Immature natural killer cell (primary cell): ENCODE results near the gene SPDL1. TPM values are rescaled to one million over a fixed set of nuclear protein-coding genes. Genes with fewer than 3 reads are reported as not detected.

Experiments used
- DNase-seq, 3 donors: peaks; one replicate each; pipeline ENCODE4 v3.0.0; 2022; ENCODE audit warnings: mixed read lengths in 1 of 3
- H3K27ac Mint-ChIP-seq, 6 donors: one replicate each; pipeline ENCODE4 v1.8.0; 2020; ENCODE audit warnings: mixed read lengths in 6 of 6, mild to moderate bottlenecking in 5 of 6, inconsistent platforms in 4 of 6, moderate library complexity in 3 of 6
- H3K27me3 Mint-ChIP-seq, 3 donors: one replicate each; pipeline ENCODE4 v1.8.0; 2020 to 2021; ENCODE audit warnings: low read depth in 3 of 3, mild to moderate bottlenecking in 3 of 3, mixed read lengths in 3 of 3, moderate library complexity in 3 of 3, inconsistent platforms in 1 of 3
- H3K36me3 Mint-ChIP-seq, 3 donors: one replicate each; pipeline ENCODE4 v1.8.0; 2020; ENCODE audit warnings: mixed read lengths in 3 of 3, inconsistent platforms in 2 of 3, mild to moderate bottlenecking in 2 of 3
- H3K4me1 Mint-ChIP-seq, 2 donors: one replicate each; pipeline ENCODE4 v1.8.0; 2020; ENCODE audit warnings: inconsistent platforms in 2 of 2, mild to moderate bottlenecking in 2 of 2, mixed read lengths in 2 of 2, moderate library complexity in 1 of 2
- H3K4me3 Mint-ChIP-seq, 5 donors: one replicate each; pipeline ENCODE4 v1.8.0; 2020; ENCODE audit warnings: mild to moderate bottlenecking in 5 of 5, mixed read lengths in 5 of 5, inconsistent platforms in 3 of 5, moderate library complexity in 3 of 5
- H3K9me3 Mint-ChIP-seq, 6 donors: one replicate each; pipeline ENCODE4 v1.8.0; 2020; ENCODE audit warnings: mild to moderate bottlenecking in 6 of 6, mixed read lengths in 6 of 6, inconsistent platforms in 4 of 6, moderate library complexity in 3 of 6
- polyA plus RNA-seq, 3 donors: library from polyadenylated mRNA; unstranded; fragments of 300-500 nt; fragmentation: Illumina TruSeq; gene quantifications; one replicate each; pipeline ENCODE4 v1.2.3, GENCODE V29; 2021

Gene SPDL1
- polyA plus RNA-seq, 3 donors from 2014 or later, result 5.6 to 15.1 TPM; not detected in 1

- peaks cover 25 to 41% of the 10 kb centered on the region in 2 donors for H3K4me1 Mint-ChIP-seq
- H3K9me3 Mint-ChIP-seq, result no peaks in the 10 kb centered on the region
- H3K27ac Mint-ChIP-seq, result peak overlapping the region in 1 of 6 donors; percentile 49
- peak; percentile 35 to 53 (median 48) for DNase-seq
- H3K36me3 Mint-ChIP-seq, result no peaks in the 10 kb centered on the region
- peaks cover 6 to 18% (median 7%) of the 10 kb centered on the region in 3 donors for H3K27me3 Mint-ChIP-seq
- H3K4me3 Mint-ChIP-seq, result peak overlapping the region in 2 of 5 donors; percentile 28 to 44
These were observed 1.9 kb upstream of the SPDL1 start for GRCh38 chr5:169581580-169582227.

GRCh38 chr5:169583101-169583423, 511 bp upstream of the SPDL1 start:
- peak overlapping the region; percentile 96 to 99 (median 98) for H3K4me3 Mint-ChIP-seq
- peak overlapping the region; percentile 86 to 96 (median 90) for H3K27ac Mint-ChIP-seq
- DNase-seq, result no peak
- peaks cover 3 to 9% (median 7%) of the 10 kb centered on the region in 3 donors for H3K27me3 Mint-ChIP-seq
- peaks cover 25 to 41% of the 10 kb centered on the region in 2 donors for H3K4me1 Mint-ChIP-seq
- no peaks in the 10 kb centered on the region for H3K9me3 Mint-ChIP-seq
- H3K36me3 Mint-ChIP-seq, result no peaks in the 10 kb centered on the region

GRCh38 chr5:169584998-169585451, 1.5 kb downstream of the SPDL1 start:
- peaks cover 25 to 41% of the 10 kb centered on the region in 2 donors for H3K4me1 Mint-ChIP-seq

GRCh38 chr5:169590602-169591001, 7.0 kb downstream of the SPDL1 start:
- Mint-ChIP-seq H3K27me3 (peaks cover 0 to 3% (median 1%) of the 10 kb centered on the region in 3 donors), H3K9me3 (no peaks in the 10 kb centered on the region), H3K36me3 (peaks cover 28 to 56% (median 29%) of the 10 kb centered on the region in 3 donors), H3K4me3 (no peak overlapping the region), H3K4me1 (peaks cover 4 to 9% of the 10 kb centered on the region in 2 donors), H3K27ac (no peak overlapping the region)
- no peak for DNase-seq

More at GRCh38 chr5:169584998-169585451, 1.5 kb downstream of the SPDL1 start:
- DNase-seq, result no peak
- Mint-ChIP-seq H3K4me3 (peak overlapping the region; percentile 70 to 99 (median 96)), H3K36me3 (peaks cover 5 to 15% (median 12%) of the 10 kb centered on the region in 3 donors), H3K27ac (peak overlapping the region in 3 of 6 donors; percentile 50 to 79 (median 58)), H3K9me3 (no peaks in the 10 kb centered on the region), H3K27me3 (peaks cover 3 to 11% (median 7%) of the 10 kb centered on the region in 3 donors)

GRCh38 chr5:169591636-169592035, 8.1 kb downstream of the SPDL1 start:
- Mint-ChIP-seq H3K36me3 (peaks cover 30 to 63% (median 31%) of the 10 kb centered on the region in 3 donors), H3K9me3 (no peaks in the 10 kb centered on the region), H3K4me1 (no peaks in the 10 kb centered on the region), H3K27me3 (peaks cover 0 to 2% (median 1%) of the 10 kb centered on the region in 3 donors), H3K27ac (no peak overlapping the region), H3K4me3 (no peak overlapping the region)
- DNase-seq, result no peak

- Mint-ChIP-seq H3K4me1 (no peaks in the 10 kb centered on the region), H3K9me3 (no peaks in the 10 kb centered on the region), H3K27ac (peak overlapping the region in 1 of 6 donors; percentile 23), H3K36me3 (peaks cover 36 to 72% (median 38%) of the 10 kb centered on the region in 3 donors), H3K4me3 (no peak overlapping the region), H3K27me3 (peaks cover 0 to 2% (median 1%) of the 10 kb centered on the region in 3 donors)
- DNase-seq, result no peak
These were observed 9.5 kb downstream of the SPDL1 start for GRCh38 chr5:169592937-169593650.

- H3K27me3 Mint-ChIP-seq, result peaks cover 0 to 1% (median 0%) of the 10 kb centered on the region in 3 donors
- H3K36me3 Mint-ChIP-seq, result peaks cover 31 to 68% (median 40%) of the 10 kb centered on the region in 3 donors
- H3K9me3 Mint-ChIP-seq, result no peaks in the 10 kb centered on the region
- no peaks in the 10 kb centered on the region for H3K4me1 Mint-ChIP-seq
- H3K27ac Mint-ChIP-seq, result no peak overlapping the region
- H3K4me3 Mint-ChIP-seq, result no peak overlapping the region
- no peak for DNase-seq
These were observed 11.7 kb downstream of the SPDL1 start for GRCh38 chr5:169595172-169595820.

GRCh38 chr5:169599451-169599850, 15.9 kb downstream of the SPDL1 start:
- Mint-ChIP-seq H3K9me3 (no peaks in the 10 kb centered on the region), H3K36me3 (peaks cover 27 to 56% (median 34%) of the 10 kb centered on the region in 3 donors), H3K4me3 (no peak overlapping the region), H3K27me3 (peaks cover 0 to 2% (median 0%) of the 10 kb centered on the region in 3 donors), H3K4me1 (no peaks in the 10 kb centered on the region), H3K27ac (no peak overlapping the region)
- DNase-seq, result no peak

GRCh38 chr5:169602535-169602934, 19.0 kb downstream of the SPDL1 start:
- H3K36me3 Mint-ChIP-seq, result peaks cover 25 to 34% (median 27%) of the 10 kb centered on the region in 3 donors
- DNase-seq, result no peak
- H3K27me3 Mint-ChIP-seq, result peaks cover 0 to 2% (median 0%) of the 10 kb centered on the region in 3 donors
- no peak overlapping the region for H3K27ac Mint-ChIP-seq
- H3K4me1 Mint-ChIP-seq, result no peaks in the 10 kb centered on the region
- no peaks in the 10 kb centered on the region for H3K9me3 Mint-ChIP-seq
- H3K4me3 Mint-ChIP-seq, result no peak overlapping the region

- DNase-seq, result no peak
- no peak overlapping the region for H3K4me3 Mint-ChIP-seq
- peaks cover 0 to 8% (median 5%) of the 10 kb centered on the region in 6 donors for H3K9me3 Mint-ChIP-seq
- H3K4me1 Mint-ChIP-seq, result no peaks in the 10 kb centered on the region
- H3K36me3 Mint-ChIP-seq, result peaks cover 8 to 15% (median 15%) of the 10 kb centered on the region in 3 donors
- H3K27ac Mint-ChIP-seq, result no peak overlapping the region
- H3K27me3 Mint-ChIP-seq, result peaks cover 1 to 15% (median 6%) of the 10 kb centered on the region in 3 donors
These were observed 22.7 kb downstream of the SPDL1 start for GRCh38 chr5:169606279-169606678.

- DNase-seq, result no peak
- Mint-ChIP-seq H3K4me1 (no peaks in the 10 kb centered on the region), H3K9me3 (peaks cover 0 to 17% (median 6%) of the 10 kb centered on the region in 6 donors), H3K36me3 (peaks cover 4 to 11% (median 5%) of the 10 kb centered on the region in 3 donors), H3K27me3 (peaks cover 2 to 27% (median 6%) of the 10 kb centered on the region in 3 donors), H3K4me3 (no peak overlapping the region), H3K27ac (no peak overlapping the region)
These were observed 24.3 kb downstream of the SPDL1 start for GRCh38 chr5:169607882-169608281.

- DNase-seq, result no peak
- peaks cover 0 to 7% (median 0%) of the 10 kb centered on the region in 3 donors for H3K36me3 Mint-ChIP-seq
- H3K4me1 Mint-ChIP-seq, result no peaks in the 10 kb centered on the region
- peaks cover 0 to 17% (median 7%) of the 10 kb centered on the region in 6 donors for H3K9me3 Mint-ChIP-seq
- H3K27me3 Mint-ChIP-seq, result peaks cover 4 to 29% (median 9%) of the 10 kb centered on the region in 3 donors
- no peak overlapping the region for H3K4me3 Mint-ChIP-seq
- H3K27ac Mint-ChIP-seq, result no peak overlapping the region
These were observed 26.1 kb downstream of the SPDL1 start for GRCh38 chr5:169609716-169610115.

- H3K9me3 Mint-ChIP-seq, result peaks cover 0 to 17% (median 7%) of the 10 kb centered on the region in 6 donors
- H3K36me3 Mint-ChIP-seq, result peaks cover 0 to 5% (median 0%) of the 10 kb centered on the region in 3 donors
- H3K27me3 Mint-ChIP-seq, result peaks cover 4 to 32% (median 9%) of the 10 kb centered on the region in 3 donors
These were observed 27.0 kb downstream of the SPDL1 start for GRCh38 chr5:169610606-169611005.

More at GRCh38 chr5:169610606-169611005, 27.0 kb downstream of the SPDL1 start:
- Mint-ChIP-seq H3K4me1 (no peaks in the 10 kb centered on the region), H3K27ac (no peak overlapping the region), H3K4me3 (no peak overlapping the region)
- no peak for DNase-seq
